Adrenal gland (tissue), 5 donors: ENCODE results near the gene AMMECR1.

Source experiments
- POLR2A ChIP-seq, 2 donors: fragments of 450-650 bp; IDR thresholded peaks; one replicate each; pipeline ENCODE4 v1.6.1; 2017; ENCODE audit warnings: antibody characterized with exemption in 2 of 2, mild to moderate bottlenecking in 2 of 2, moderate library complexity in 1 of 2
- TF ChIP-seq, protein P1 (sequence below), 6 experiments: fragments of 450-650 bp in 4 of 6; fragments of 200-600 bp in 2 of 6; sonication (generic) in 1 of 6; IDR thresholded peaks; 1 replicate in 5 of 6; 2 replicates in 1 of 6; pipeline versions ENCODE4 v1.5.1 to v1.8.0; 2016 to 2021; ENCODE audit warnings: antibody characterized with exemption in 6 of 6, mild to moderate bottlenecking in 2 of 6, moderate library complexity in 1 of 6
- donor health status: DM: no; HTN: no; CAD: no.

DNA sequence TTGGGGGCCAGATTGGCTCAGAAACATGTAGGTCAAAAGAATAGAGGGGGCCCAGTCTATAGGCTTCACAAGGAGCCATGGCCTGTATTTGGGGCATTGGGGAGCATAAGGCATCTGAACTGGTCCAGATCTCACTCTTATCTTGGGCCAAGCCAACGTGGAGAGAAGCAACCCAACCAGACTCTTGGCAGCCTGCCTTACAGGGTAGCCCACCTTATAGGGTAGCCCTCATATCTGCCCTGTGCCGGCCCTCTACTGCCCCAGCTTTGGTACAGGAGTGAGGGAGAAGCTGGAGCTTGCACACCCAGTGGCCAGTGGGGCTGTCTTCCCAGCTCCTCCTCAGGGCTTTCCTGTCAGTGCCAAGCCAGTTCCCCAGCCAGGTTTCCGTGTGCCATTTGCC is 142.2 kb downstream of the AMMECR1 start:
- TF ChIP-seq, protein P1, sequence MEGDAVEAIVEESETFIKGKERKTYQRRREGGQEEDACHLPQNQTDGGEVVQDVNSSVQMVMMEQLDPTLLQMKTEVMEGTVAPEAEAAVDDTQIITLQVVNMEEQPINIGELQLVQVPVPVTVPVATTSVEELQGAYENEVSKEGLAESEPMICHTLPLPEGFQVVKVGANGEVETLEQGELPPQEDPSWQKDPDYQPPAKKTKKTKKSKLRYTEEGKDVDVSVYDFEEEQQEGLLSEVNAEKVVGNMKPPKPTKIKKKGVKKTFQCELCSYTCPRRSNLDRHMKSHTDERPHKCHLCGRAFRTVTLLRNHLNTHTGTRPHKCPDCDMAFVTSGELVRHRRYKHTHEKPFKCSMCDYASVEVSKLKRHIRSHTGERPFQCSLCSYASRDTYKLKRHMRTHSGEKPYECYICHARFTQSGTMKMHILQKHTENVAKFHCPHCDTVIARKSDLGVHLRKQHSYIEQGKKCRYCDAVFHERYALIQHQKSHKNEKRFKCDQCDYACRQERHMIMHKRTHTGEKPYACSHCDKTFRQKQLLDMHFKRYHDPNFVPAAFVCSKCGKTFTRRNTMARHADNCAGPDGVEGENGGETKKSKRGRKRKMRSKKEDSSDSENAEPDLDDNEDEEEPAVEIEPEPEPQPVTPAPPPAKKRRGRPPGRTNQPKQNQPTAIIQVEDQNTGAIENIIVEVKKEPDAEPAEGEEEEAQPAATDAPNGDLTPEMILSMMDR (IDR thresholded peaks at IDR 0.05) = no peak
- TF ChIP-seq POLR2A (IDR thresholded peaks at IDR 0.05) = no peak
